GM23338 (cell line): Measurements from ENCODE around the gene AMBRA1.

Source experiments
- CTCF ChIP-seq, 2 experiments: fragments of 200-600 bp in 1 of 2; sonication (generic) in 1 of 2; conservative IDR thresholded peaks; 2 replicates each; pipeline versions ENCODE4 v1.5.1 to v1.6.1; 2016 to 2017; ENCODE audit warnings: antibody characterized with exemption in 2 of 2, low read depth in 2 of 2, mild to moderate bottlenecking in 2 of 2, moderate library complexity in 1 of 2
- EZH2 ChIP-seq: fragments of 200-600 bp; sonication (generic); IDR thresholded peaks from one replicate; pipeline ENCODE4 v1.8.0; 2017; ENCODE audit warnings: antibody characterized with exemption, mild to moderate bottlenecking, low read depth; ENCODE audit not compliant: unreplicated experiment

DNA sequence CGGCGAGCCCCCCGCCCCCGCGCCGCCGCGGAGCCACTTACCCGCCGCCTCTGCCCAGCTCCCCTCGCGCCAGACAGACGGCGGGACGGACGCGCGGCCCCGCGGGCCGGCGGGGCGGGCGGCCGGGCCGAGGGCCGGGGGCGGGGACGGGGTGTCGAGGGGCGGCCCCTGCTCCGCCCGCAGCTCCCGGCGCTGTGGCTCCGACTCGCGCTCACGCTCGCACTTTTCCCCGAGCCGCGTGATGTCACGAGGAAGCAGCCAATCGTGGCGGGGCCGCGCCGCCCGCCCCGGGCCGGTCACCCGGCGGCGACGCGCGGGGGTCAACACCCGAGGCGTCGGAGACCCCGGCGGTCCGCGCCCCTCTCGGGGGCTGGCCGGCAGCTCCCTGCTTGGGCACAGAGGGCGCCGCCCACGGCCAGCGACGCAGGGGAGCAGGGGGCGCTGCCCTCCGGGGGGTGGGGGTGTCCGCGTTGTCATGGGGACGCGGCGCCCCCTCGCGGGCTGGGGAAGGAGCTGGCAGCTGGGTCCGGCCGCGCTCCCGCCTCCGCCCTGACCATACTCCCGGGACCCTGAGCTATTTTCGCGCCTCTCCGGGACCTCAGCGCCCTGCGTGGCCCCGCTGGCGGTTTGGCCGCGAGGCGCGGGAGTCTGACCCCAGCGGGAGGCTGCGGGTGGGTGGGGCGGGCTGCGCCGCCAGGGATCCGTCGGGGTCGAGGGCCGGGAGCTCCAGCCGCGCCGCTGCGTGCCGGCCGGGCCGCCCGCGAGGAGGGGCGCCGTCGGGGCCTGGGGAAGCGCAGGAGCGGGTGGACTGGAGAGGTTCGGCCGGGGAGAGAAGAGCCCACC is 202.0 kb downstream of the AMBRA1 start, which contains the start of gene CHRM4:
- peak; percentile 28 to 70; a peak in 3 of 4 replicates for TF ChIP-seq CTCF (conservative IDR thresholded peaks at IDR 0.05; ENCODE audit: low read depth in 2 of 2)
- TF ChIP-seq EZH2 = no peak
